AG09309 (cell line): ENCODE results near the gene SNX15.

ENCODE experiments used
- DNase-seq: peaks from one replicate; pipeline ENCODE4 v3.0.0-alpha.2; 2010; ENCODE audit warnings: low read depth
- H3K4me3 ChIP-seq: 2 replicates; pipeline ENCODE4 v1.5.1; 2011; ENCODE audit warnings: mild to moderate bottlenecking, low read depth, low read length, moderate library complexity; ENCODE audit not compliant: control insufficient read depth
- CTCF ChIP-seq: IDR thresholded peaks from 2 replicates; pipeline ENCODE4 v1.5.1; 2011; ENCODE audit warnings: mild to moderate bottlenecking, low read depth, low read length, inconsistent platforms; ENCODE audit not compliant: insufficient read depth, control insufficient read depth; ENCODE audit errors: missing control alignments

SNX15 gene

GRCh38 chr11:65078786-65079342, 51.6 kb downstream of the SNX15 start:
- DNase-seq: no peak
- no peak overlapping the region for H3K4me3 ChIP-seq
- no peak for TF ChIP-seq CTCF

GRCh38 chr11:65083134-65083833, 56.0 kb downstream of the SNX15 start:
- no peak for TF ChIP-seq CTCF
- no peak for DNase-seq
- H3K4me3 ChIP-seq: peak overlapping the region; percentile 84

- DNase-seq: peak; percentile 75
- H3K4me3 ChIP-seq: peak within 1 kb of the TSS; percentile 84
- TF ChIP-seq CTCF: no peak
These were observed 56.8 kb downstream of the SNX15 start, which contains the start of the genes CDCA5 and ZFPL1 for GRCh38 chr11:65083834-65084597. Gene CDCA5 (minus strand): TSS chr11:65084040. CDS start chr11:65083978, 62 bp downstream. Gene ZFPL1 (plus strand): TSS chr11:65084222. CDS start chr11:65084699, 477 bp downstream.

GRCh38 chr11:65084598-65085375, 57.5 kb downstream of the SNX15 start:
- no peak for DNase-seq
- peak overlapping the region; percentile 84 for H3K4me3 ChIP-seq
- TF ChIP-seq CTCF: no peak

- no peak for DNase-seq
- no peak for TF ChIP-seq CTCF
- H3K4me3 ChIP-seq: no peak overlapping the region
These were observed 58.2 kb downstream of the SNX15 start for GRCh38 chr11:65085446-65085845.

- DNase-seq: no peak
- no peak overlapping the region for H3K4me3 ChIP-seq
- no peak for TF ChIP-seq CTCF
These were observed 59.6 kb downstream of the SNX15 start for GRCh38 chr11:65086809-65087208.
